ENCODE data around the gene TNIP2.

Gene TNIP2

DNA sequence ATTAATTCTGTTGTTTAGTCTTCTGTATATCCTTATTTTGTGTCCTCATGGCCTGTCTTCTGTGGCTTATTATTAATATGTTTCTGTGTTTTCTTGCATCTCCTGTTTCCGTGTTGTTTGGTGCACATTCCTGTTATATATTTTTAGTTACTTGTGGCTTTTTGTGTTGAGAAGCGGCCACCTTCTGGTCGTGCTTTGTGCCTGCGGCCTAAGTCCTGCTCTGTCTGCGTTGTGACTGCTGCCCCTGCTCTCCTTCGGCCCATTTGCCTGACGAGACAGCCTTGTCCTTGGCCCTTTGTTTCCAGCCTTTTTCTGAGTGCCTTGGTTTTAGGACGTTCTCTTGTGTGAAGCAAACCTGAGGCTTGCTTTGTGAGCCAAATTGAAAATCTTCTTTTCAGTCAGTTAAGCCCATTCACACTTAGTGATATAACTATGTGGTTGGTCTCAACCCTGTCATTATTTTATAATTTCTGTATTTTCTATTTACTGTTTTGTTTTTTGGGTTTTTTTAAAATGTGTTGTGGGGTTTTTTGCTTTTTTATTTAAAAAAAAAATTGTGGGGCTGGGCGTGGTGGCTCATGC, 43.8 kb downstream of the TNIP2 start:
- Histone ChIP-seq H3K9me2 (replicated peaks; ENCODE audit: insufficient read depth, low read length) (no peaks in the 10 kb centered on the region), H3K79me2 (ENCODE audit: insufficient read depth, low read length) (0 out of 2 replicates have a peak, but pooled peaks cover 5% of the 10 kb centered on the region), H3K36me3 (ENCODE audit: low read length) (no peaks in the 10 kb centered on the region; the same call in 1 of the 2 replicates), H3K9ac (ENCODE audit: low read length) (peak overlapping the region; percentile 38; the same call in 1 of the 2 replicates), H3K27me3 (ENCODE audit: low read length) (no peaks in the 10 kb centered on the region), H3K9me3 (ENCODE audit: insufficient read depth, low read length) (no peaks in the 10 kb centered on the region), H3K27ac (ENCODE audit: low read depth, low read length) (peak overlapping the region; percentile 72), H3K4me3 (ENCODE audit: insufficient read depth, low read length, poor library complexity, severe bottlenecking) (no peak overlapping the region), H3K4me2 (ENCODE audit: low read depth, low read length, poor library complexity, severe bottlenecking) (peak overlapping the region; percentile 57), H4K20me1 (ENCODE audit: low read depth, low read length) (no peaks in the 10 kb centered on the region), H3F3A (ENCODE audit: insufficient read depth) (peaks cover 11% of the 10 kb centered on the region; the same call in 1 of the 2 replicates), H2AFZ (ENCODE audit: low read depth, low read length, severe bottlenecking) (no peak overlapping the region)
- TF ChIP-seq, protein P1, sequence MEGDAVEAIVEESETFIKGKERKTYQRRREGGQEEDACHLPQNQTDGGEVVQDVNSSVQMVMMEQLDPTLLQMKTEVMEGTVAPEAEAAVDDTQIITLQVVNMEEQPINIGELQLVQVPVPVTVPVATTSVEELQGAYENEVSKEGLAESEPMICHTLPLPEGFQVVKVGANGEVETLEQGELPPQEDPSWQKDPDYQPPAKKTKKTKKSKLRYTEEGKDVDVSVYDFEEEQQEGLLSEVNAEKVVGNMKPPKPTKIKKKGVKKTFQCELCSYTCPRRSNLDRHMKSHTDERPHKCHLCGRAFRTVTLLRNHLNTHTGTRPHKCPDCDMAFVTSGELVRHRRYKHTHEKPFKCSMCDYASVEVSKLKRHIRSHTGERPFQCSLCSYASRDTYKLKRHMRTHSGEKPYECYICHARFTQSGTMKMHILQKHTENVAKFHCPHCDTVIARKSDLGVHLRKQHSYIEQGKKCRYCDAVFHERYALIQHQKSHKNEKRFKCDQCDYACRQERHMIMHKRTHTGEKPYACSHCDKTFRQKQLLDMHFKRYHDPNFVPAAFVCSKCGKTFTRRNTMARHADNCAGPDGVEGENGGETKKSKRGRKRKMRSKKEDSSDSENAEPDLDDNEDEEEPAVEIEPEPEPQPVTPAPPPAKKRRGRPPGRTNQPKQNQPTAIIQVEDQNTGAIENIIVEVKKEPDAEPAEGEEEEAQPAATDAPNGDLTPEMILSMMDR (IDR thresholded peaks at IDR 0.05; ENCODE audit: insufficient read depth, low read length, poor library complexity, severe bottlenecking), result peak; percentile 41
- no peak for TF ChIP-seq EZH2phosphoT487 (conservative IDR thresholded peaks at IDR 0.05; ENCODE audit: low read length)

DNA sequence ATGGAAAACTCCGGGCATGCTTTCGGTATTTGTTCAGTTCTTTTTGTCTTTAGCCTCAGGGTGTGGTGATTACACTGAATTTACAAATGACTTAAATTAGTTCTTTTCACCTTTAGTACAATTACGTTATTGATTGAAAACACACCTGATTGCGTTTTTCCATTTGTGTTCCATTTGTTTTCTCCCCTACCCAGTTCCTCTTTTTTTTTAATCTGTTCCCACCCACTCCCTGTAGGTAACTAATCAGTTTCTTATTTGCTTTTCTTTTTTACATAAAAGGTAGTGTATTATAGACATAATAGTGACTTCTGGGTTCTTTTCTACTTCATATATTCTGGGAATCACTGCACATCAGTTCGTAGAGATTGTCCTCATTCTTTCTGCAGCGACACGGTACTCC, 53.4 kb downstream of the TNIP2 start:
- Histone ChIP-seq H3K36me3 (ENCODE audit: low read length) (peaks cover 6% of the 10 kb centered on the region; the same call in 1 of the 2 replicates), H3K27ac (ENCODE audit: low read depth, low read length) (no peak overlapping the region)

DNA sequence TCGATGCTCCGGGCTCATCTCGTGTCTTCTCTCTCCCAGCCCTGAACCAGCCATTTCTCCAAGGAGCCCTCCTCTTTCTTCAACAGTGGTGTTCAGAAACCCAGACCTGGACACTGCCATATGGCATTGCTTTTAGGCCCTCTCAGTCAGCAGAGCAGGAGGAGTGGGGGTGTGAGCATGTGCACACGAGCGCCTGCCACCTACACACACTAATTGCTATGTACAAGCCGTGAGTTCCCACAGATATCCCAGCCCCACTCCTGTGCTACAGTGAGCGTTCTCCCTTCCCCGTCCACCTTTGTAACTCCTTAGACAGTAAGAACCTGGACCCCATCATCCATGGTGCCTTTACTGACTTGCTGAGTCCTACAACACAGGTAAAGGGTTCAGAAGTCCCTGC, 53.8 kb downstream of the TNIP2 start:
- Histone ChIP-seq H3K9ac (ENCODE audit: low read length) (no peak overlapping the region), H3K9me3 (ENCODE audit: insufficient read depth, low read length) (no peaks in the 10 kb centered on the region), H3K27ac (ENCODE audit: low read depth, low read length) (no peak overlapping the region), H3K27me3 (ENCODE audit: low read length) (no peaks in the 10 kb centered on the region), H3K4me2 (ENCODE audit: low read depth, low read length, poor library complexity, severe bottlenecking) (no peak overlapping the region), H3F3A (ENCODE audit: insufficient read depth) (peaks cover 7% of the 10 kb centered on the region; the same call in 1 of the 2 replicates), H4K20me1 (ENCODE audit: low read depth, low read length) (no peaks in the 10 kb centered on the region), H3K4me3 (ENCODE audit: insufficient read depth, low read length, poor library complexity, severe bottlenecking) (no peak overlapping the region), H2AFZ (ENCODE audit: low read depth, low read length, severe bottlenecking) (no peak overlapping the region), H3K79me2 (ENCODE audit: insufficient read depth, low read length) (no peaks in the 10 kb centered on the region; the same call in 1 of the 2 replicates), H3K9me2 (replicated peaks; ENCODE audit: insufficient read depth, low read length) (no peaks in the 10 kb centered on the region), H3K36me3 (ENCODE audit: low read length) (peaks cover 6% of the 10 kb centered on the region; the same call in 1 of the 2 replicates)
- TF ChIP-seq, protein P1 (IDR thresholded peaks at IDR 0.05; ENCODE audit: insufficient read depth, low read length, poor library complexity, severe bottlenecking), result no peak
- TF ChIP-seq EZH2phosphoT487 (conservative IDR thresholded peaks at IDR 0.05; ENCODE audit: low read length), result no peak

More for the DNA sequence above, 53.4 kb downstream of the TNIP2 start:
- Histone ChIP-seq H3F3A (ENCODE audit: insufficient read depth) (peaks cover 10% of the 10 kb centered on the region; the same call in 1 of the 2 replicates), H3K9me2 (replicated peaks; ENCODE audit: insufficient read depth, low read length) (no peaks in the 10 kb centered on the region), H4K20me1 (ENCODE audit: low read depth, low read length) (no peaks in the 10 kb centered on the region), H3K4me2 (ENCODE audit: low read depth, low read length, poor library complexity, severe bottlenecking) (no peak overlapping the region), H3K4me3 (ENCODE audit: insufficient read depth, low read length, poor library complexity, severe bottlenecking) (no peak overlapping the region), H2AFZ (ENCODE audit: low read depth, low read length, severe bottlenecking) (no peak overlapping the region), H3K79me2 (ENCODE audit: insufficient read depth, low read length) (no peaks in the 10 kb centered on the region), H3K9ac (ENCODE audit: low read length) (no peak overlapping the region), H3K9me3 (ENCODE audit: insufficient read depth, low read length) (no peaks in the 10 kb centered on the region), H3K27me3 (ENCODE audit: low read length) (no peaks in the 10 kb centered on the region)
- no peak for TF ChIP-seq EZH2phosphoT487 (conservative IDR thresholded peaks at IDR 0.05; ENCODE audit: low read length)
- TF ChIP-seq, protein P1 (IDR thresholded peaks at IDR 0.05; ENCODE audit: insufficient read depth, low read length, poor library complexity, severe bottlenecking), result no peak
